ENCODE data around the gene PIP4K2A. TPM values are rescaled to one million over a fixed set of nuclear protein-coding genes. Genes with fewer than 3 reads are reported as not detected.

PIP4K2A gene
- total and polyA plus RNA-seq, 2 experiments from 2014 or later = 39.9 to 40.1 TPM

GRCh38 chr10:22615101-22615500 is 99.3 kb downstream of the PIP4K2A start:
- H3K27ac ChIP-seq (ENCODE audit: low read depth) = no peak overlapping the region
- Mint-ChIP-seq H3K4me3 (no peak overlapping the region), H3K9me3 (peaks cover 2% of the 10 kb centered on the region; the same call in 2 of the 3 replicates), H3K27ac (peak overlapping the region; percentile 27; the same call in 1 of the 2 replicates), H3K36me3 (ENCODE audit: low read depth) (peaks cover 26% of the 10 kb centered on the region), H3K27me3 (ENCODE audit: insufficient read depth, low read depth, poor library complexity) (peaks cover 3% of the 10 kb centered on the region), H3K4me1 (peaks cover 74% of the 10 kb centered on the region)
- ATAC-seq = no peak
- H3K27me3 ChIP-seq (ENCODE audit: insufficient read depth) = no peaks in the 10 kb centered on the region
- no peaks in the 10 kb centered on the region for H3K36me3 ChIP-seq (ENCODE audit: insufficient read depth)
- TF ChIP-seq NANOG (IDR thresholded peaks at IDR 0.05; ENCODE audit: borderline replicate concordance) (no peak), JUNB (IDR thresholded peaks at IDR 0.05; ENCODE audit: unreplicated experiment) (no peak), REST (IDR thresholded peaks at IDR 0.05; ENCODE audit: unreplicated experiment) (no peak), EZH2 (IDR thresholded peaks at IDR 0.05; ENCODE audit: low read depth, unreplicated experiment) (no peak), STAT1 (IDR thresholded peaks at IDR 0.05; ENCODE audit: unreplicated experiment) (no peak), EZH2phosphoT487 (IDR thresholded peaks at IDR 0.05; ENCODE audit: unreplicated experiment) (no peak), ZNF331 (CRISPR knock-in tag; IDR thresholded peaks at IDR 0.05; ENCODE audit: low read depth) (no peak), CTCF (conservative IDR thresholded peaks at IDR 0.05; ENCODE audit: low read depth in 2 of 2) (no peak), CREB1 (CRISPR knock-in tag; IDR thresholded peaks at IDR 0.05; ENCODE audit: low read depth) (no peak), POLR2AphosphoS5 (IDR thresholded peaks at IDR 0.05; ENCODE audit: low read depth) (no peak), ZNF462 (CRISPR knock-in tag; IDR thresholded peaks at IDR 0.05) (no peak), ETS1 (IDR thresholded peaks at IDR 0.05) (no peak), ZNF114 (CRISPR knock-in tag; IDR thresholded peaks at IDR 0.05) (no peak)
- peak overlapping the region; percentile 47; the same call in 1 of the 2 replicates for H3K4me2 ChIP-seq
- peaks cover 93% of the 10 kb centered on the region for H3K79me2 ChIP-seq (replicated peaks; ENCODE audit: insufficient read depth)
- H3K9me2 ChIP-seq (ENCODE audit: insufficient read depth) = 0 out of 2 replicates have a peak, but pooled peaks cover 2% of the 10 kb centered on the region
- H4K20me1 ChIP-seq (replicated peaks; ENCODE audit: insufficient read depth) = no peaks in the 10 kb centered on the region
- no peaks in the 10 kb centered on the region for H3F3A ChIP-seq (replicated peaks; ENCODE audit: low read depth)
- H3K4me3 ChIP-seq = no peak overlapping the region
- no peak for DNase-seq (ENCODE audit: low spot score)
- H2AFZ ChIP-seq = no peak overlapping the region
- H3K4me1 ChIP-seq (ENCODE audit: insufficient read depth) = peaks cover 60% of the 10 kb centered on the region
